ENCODE data around the gene FGGY.

FGGY gene

GRCh38 chr1:59736744-59737143 lies 439.9 kb downstream of the FGGY start:
- TF ChIP-seq, protein P1, sequence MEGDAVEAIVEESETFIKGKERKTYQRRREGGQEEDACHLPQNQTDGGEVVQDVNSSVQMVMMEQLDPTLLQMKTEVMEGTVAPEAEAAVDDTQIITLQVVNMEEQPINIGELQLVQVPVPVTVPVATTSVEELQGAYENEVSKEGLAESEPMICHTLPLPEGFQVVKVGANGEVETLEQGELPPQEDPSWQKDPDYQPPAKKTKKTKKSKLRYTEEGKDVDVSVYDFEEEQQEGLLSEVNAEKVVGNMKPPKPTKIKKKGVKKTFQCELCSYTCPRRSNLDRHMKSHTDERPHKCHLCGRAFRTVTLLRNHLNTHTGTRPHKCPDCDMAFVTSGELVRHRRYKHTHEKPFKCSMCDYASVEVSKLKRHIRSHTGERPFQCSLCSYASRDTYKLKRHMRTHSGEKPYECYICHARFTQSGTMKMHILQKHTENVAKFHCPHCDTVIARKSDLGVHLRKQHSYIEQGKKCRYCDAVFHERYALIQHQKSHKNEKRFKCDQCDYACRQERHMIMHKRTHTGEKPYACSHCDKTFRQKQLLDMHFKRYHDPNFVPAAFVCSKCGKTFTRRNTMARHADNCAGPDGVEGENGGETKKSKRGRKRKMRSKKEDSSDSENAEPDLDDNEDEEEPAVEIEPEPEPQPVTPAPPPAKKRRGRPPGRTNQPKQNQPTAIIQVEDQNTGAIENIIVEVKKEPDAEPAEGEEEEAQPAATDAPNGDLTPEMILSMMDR (conservative IDR thresholded peaks at IDR 0.05; ENCODE audit: low read length) = no peak
- DNase-seq (ENCODE audit: low read depth) = no peak
- no peak overlapping the region for H3K4me3 ChIP-seq (ENCODE audit: low read length)

- TF ChIP-seq, protein P1 (conservative IDR thresholded peaks at IDR 0.05; ENCODE audit: low read length) = no peak
- DNase-seq (ENCODE audit: low read depth) = no peak
Observed at GRCh38 chr1:59737638-59738037, 440.7 kb downstream of the FGGY start.

GRCh38 chr1:59738152-59738551 lies 441.3 kb downstream of the FGGY start:
- TF ChIP-seq, protein P1 (conservative IDR thresholded peaks at IDR 0.05; ENCODE audit: low read length) = no peak
- peak; percentile 84 for DNase-seq (ENCODE audit: low read depth)
- H3K4me3 ChIP-seq (ENCODE audit: low read length) = no peak overlapping the region

More at GRCh38 chr1:59737638-59738037, 440.7 kb downstream of the FGGY start:
- no peak overlapping the region for H3K4me3 ChIP-seq (ENCODE audit: low read length)

- TF ChIP-seq, protein P1 (conservative IDR thresholded peaks at IDR 0.05; ENCODE audit: low read length) = no peak
- H3K4me3 ChIP-seq (ENCODE audit: low read length) = no peak overlapping the region
- DNase-seq (ENCODE audit: low read depth) = peak; percentile 90
Observed at GRCh38 chr1:59738591-59739015, 441.7 kb downstream of the FGGY start.

DNA sequence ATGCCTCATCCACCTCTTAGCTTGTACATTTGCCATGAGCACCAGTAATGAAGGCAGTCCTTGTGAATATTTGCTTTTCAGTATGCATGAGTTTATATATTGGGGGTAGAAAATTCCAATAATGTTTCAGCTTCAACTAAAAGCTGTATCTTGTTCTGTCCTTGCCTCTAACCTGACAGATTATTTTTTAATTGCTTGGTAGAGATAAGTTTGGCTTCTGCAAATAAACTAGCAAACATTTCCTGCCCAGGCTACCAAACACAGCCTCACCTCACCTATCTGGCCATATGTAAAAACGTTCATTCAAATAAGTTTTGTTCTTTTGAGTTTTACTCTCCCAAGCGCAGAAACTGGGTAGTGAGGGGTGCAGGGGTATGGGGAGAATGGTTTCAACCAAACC lies 442.2 kb downstream of the FGGY start:
- H3K4me3 ChIP-seq (ENCODE audit: low read length) = no peak overlapping the region
- DNase-seq (ENCODE audit: low read depth) = no peak
- TF ChIP-seq, protein P1 (conservative IDR thresholded peaks at IDR 0.05; ENCODE audit: low read length) = no peak

DNA sequence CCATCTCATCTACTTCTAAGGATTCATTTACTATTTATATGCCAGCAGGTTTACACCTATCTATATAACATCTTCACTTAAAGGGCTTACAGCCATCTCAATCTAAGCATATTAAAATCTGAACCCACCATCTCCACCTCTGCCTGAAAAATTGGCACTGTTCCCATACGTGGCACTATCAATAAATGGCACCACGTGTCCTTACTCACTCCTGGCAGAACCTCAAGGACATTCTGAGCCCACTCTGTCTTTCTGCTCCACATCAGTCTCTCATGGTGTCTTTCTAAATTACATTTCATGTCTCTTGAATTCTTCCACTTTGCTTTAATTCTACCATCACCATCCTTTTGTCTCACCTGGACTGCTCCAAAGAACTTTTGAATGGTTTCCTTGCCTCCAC lies 445.6 kb downstream of the FGGY start:
- DNase-seq (ENCODE audit: low read depth) = no peak
- H3K4me3 ChIP-seq (ENCODE audit: low read length) = no peak overlapping the region
- TF ChIP-seq, protein P1 (conservative IDR thresholded peaks at IDR 0.05; ENCODE audit: low read length) = no peak

DNA sequence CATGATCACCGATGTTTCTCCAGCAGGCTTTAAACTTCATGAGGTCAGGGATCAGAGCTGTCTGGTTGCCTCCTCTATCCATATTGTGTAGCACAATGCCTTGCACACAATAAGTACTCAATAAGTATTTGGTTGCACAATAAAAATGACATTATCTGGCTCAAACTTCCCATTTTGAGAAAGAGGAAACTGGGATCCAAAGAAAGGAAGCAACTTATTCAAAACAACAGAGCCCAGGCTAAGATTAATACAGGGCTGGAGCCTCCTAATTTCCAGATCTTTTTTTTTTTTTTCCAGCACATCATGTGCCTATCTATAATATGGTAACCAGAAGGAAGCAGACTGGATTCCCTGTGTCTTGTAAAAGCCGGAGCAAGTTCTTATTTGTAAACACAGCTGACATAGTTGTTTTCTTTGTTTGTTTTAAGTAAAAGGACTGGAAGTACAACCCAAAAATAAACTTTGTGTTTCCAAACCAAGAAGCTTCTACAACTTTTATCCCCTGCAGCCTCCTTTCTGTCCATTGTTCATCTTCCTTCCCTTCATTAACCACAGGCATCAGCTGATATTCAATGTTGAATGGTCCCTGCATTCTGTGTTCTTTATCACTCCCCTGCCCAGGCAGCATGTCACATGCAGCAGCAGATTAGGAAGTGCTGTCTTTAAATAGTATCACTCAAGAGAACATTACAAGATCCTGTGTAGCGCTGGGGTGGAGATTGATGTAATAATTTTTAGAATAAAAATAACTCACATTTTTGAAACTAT lies 446.6 kb downstream of the FGGY start:
- H3K4me3 ChIP-seq (ENCODE audit: low read length) = no peak overlapping the region
- DNase-seq (ENCODE audit: low read depth) = no peak
- TF ChIP-seq, protein P1 (conservative IDR thresholded peaks at IDR 0.05; ENCODE audit: low read length) = no peak

Data from AG10803 (cell line).